Adipose tissue (tissue), 3 donors: ENCODE data around the gene ITPR2. TPM values are rescaled to one million over a fixed set of nuclear protein-coding genes. Genes with fewer than 3 reads are reported as not detected.

Source experiments
- H3K27ac ChIP-seq: one replicate; pipeline ENCODE4 v1.5.1; 2013; ENCODE audit warnings: low read depth, low read length
- WGBS, 3 donors: extraction: QIAGEN DNeasy Blood & Tissue Kit; methylation state at CpG; one replicate each; pipeline ENCODE4 v1.1.7; 2013; 5-methylcytosine and 5-hydroxymethylcytosine counted together
- polyA plus RNA-seq, 3 donors: library from polyadenylated mRNA; stranded (reverse); fragments of 200-250 nt; gene quantifications; one replicate each; pipeline ENCODE4 v1.2.3, GENCODE V29; 2013
- donor health status: healthy with polysubstance abuse.
- donor health status: Bipolar disorder and iron deficiency.
- donor health status: healthy.

The ITPR2 gene
- polyA plus RNA-seq, 3 donors, result 2.8 to 15.5 (median 4.7) TPM

DNA sequence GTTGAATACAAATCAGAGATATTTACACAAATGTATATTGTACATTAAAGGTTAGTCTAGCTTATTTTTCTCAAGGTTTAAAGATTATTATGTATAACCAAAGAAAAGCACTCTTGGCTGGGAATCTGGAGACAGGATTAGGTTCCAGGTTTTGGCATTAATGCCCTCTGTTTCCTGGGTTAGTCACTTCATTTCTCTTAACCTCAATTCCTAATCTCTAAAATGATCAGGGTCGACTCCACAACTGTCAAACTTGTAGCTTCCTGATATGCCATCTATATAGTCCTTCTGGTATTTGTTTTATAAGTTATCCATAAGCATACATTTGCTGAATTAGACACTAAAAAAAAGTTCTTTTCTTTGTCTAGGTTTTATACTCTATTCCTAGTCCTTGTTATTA is 2.6 kb downstream of the ITPR2 start:
- H3K27ac ChIP-seq, result no peak overlapping the region
- WGBS, 3 donors, result 30 to 50% (median 42%) methylated on average over 1 of the region's 1 CpG

DNA sequence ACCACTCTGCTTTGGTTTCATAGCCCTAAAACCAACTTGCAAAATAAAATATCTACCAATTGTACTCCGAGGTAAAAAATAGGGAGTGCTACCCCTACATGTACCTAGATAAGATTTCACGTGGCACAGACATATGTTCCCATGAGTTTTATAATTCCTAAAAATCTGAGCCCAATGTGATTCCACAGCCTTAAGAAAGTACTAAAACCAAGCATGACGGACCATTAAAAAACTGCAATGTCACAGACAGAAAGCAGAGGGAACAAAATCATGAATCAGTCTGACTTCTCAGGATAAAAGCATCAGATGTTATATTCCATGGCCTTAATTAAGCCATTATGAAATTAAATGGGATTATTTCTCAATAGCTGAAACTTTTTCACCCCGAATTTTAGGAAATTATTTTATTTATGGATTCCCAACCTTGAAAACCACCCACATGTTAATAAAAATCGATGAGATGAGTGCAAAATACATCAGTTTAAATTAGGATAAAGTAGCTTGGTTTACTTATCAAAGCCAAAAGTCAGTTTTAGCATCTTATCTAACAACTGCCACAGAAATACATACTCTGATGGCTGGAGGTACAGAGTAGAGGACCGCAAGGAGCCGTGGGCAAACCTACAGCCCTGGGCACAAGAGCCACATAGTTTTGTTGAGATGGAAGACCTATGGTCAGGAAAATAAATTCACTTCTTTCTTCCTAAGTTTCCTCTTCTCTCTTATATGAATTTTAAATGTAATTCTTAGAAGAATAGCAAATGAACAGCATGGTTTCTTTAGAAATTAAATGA is 4.5 kb downstream of the ITPR2 start:
- H3K27ac ChIP-seq, result no peak overlapping the region
- 71 to 85% (median 85%) methylated on average over 7 of the region's 7 CpGs for WGBS, 3 donors

DNA sequence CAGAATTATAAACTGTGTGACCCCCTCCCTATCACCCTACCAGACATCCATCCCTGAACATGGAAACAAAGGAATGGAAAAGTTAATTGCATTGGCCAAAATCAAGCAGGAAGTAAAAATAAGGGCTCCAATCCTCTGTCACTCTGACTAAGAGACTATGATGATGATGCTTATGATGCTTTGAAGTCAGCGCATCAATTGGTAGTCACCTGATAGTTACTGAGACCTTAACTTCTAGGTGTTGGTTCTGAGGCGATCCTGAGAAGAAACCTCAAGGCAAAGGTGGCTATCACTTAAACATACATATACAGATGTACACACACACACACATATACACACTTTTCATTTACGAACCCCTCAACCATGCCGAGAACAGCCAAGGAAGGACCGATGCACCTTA is 6.6 kb downstream of the ITPR2 start:
- 97 to 99% (median 98%) methylated on average over 5 of the region's 5 CpGs for WGBS, 3 donors
- H3K27ac ChIP-seq, result no peak overlapping the region

GRCh38 chr12:26825459-26826016 is 7.5 kb downstream of the ITPR2 start:
- WGBS, 3 donors, result 61 to 99% (median 98%) methylated on average over 1 of the region's 1 CpG
- H3K27ac ChIP-seq, result no peak overlapping the region

DNA sequence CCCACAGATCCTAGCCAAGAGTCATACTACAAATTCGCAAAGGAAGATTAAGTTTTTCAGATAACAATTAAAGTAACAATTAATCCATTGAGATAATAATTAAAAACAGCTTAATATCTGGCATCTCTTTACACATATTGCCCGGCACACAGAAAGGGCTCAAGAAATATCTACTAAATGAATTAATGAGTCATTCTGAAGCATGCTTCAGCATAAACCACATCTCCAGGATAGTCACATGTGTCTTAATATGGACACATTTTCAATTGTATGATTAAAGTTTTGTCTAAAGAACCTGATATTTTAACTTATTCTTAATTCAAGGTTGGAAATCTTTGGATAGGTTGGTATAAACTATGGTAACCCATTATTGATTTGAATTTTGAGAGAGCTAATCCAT is 9.6 kb downstream of the ITPR2 start:
- H3K27ac ChIP-seq, result no peak overlapping the region

DNA sequence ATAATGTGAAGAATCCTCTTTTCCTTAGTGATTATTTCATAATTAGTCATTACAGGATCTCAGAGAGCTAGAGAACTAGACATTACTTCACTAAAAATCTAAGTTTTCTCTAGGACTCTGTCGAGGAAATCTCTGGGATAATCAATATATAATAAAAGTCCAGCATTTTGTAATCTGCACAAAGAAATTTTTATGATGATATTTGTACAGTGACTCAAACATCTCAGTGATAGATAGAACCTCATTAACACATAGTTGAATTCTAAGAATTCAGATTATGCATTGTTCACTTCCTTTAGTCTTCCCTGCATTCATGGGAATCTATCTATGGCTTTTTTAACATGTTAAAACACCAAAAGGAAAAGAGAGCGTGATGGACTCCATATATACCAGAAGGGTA is 11.0 kb downstream of the ITPR2 start:
- H3K27ac ChIP-seq, result no peak overlapping the region
- 72 to 94% (median 92%) methylated on average over 2 of the region's 2 CpGs for WGBS, 3 donors

More for the DNA sequence above, 9.6 kb downstream of the ITPR2 start:
- 62 to 100% (median 95%) methylated on average over 2 of the region's 2 CpGs for WGBS, 3 donors

- WGBS, 3 donors, result 54 to 71% (median 69%) methylated on average over 4 of the region's 4 CpGs
- no peak overlapping the region for H3K27ac ChIP-seq
Measured at GRCh38 chr12:26821212-26821701, 11.7 kb downstream of the ITPR2 start.

GRCh38 chr12:26818636-26819035 is 14.4 kb downstream of the ITPR2 start:
- WGBS, 3 donors, result 28 to 91% (median 89%) methylated on average over 2 of the region's 2 CpGs
- H3K27ac ChIP-seq, result no peak overlapping the region

- 49 to 97% (median 91%) methylated on average over 3 of the region's 3 CpGs for WGBS, 3 donors
- no peak overlapping the region for H3K27ac ChIP-seq
Measured at GRCh38 chr12:26818201-26818600, 14.8 kb downstream of the ITPR2 start.

DNA sequence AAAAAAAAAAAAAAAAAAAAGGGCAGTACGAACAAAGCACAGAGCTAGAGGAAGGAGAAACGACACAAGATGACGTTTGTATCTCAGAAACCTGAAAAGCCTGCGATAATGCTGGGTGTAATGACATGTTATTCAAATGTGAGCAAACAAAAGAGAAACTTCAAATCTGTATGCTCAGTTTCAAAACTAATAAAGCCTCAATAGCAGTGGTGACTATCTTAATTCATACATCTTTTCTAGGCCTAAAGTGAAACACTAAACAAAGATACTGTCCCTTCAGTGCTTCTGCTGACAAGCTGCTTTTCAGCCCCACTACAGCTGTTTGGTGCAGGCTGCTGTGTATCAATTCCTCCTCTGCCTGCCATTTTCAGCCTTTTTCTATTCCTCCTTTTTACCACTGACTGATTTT is 15.8 kb downstream of the ITPR2 start:
- H3K27ac ChIP-seq, result no peak overlapping the region
- 16 to 92% (median 88%) methylated on average over 4 of the region's 4 CpGs for WGBS, 3 donors

DNA sequence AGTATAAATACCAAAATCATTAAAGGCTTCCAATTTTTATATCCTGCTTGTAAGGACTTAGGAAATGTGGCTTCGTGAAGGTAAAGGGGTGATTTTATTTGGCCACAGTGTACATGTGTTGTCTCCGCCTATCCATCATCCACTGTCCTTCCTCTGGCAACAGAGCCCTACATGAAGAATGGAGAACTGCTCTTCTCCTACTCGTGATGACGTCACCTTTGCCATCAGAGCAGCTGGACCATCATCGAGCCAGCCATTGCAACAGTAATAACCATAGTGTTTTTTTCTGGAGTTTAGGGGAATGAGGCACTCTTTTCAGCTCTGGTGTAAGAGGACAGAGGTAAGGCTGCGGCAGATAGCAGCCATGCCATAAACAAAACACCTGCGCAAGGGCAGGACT is 19.2 kb downstream of the ITPR2 start:
- no peak overlapping the region for H3K27ac ChIP-seq
- 73 to 88% (median 79%) methylated on average over 7 of the region's 7 CpGs for WGBS, 3 donors

DNA sequence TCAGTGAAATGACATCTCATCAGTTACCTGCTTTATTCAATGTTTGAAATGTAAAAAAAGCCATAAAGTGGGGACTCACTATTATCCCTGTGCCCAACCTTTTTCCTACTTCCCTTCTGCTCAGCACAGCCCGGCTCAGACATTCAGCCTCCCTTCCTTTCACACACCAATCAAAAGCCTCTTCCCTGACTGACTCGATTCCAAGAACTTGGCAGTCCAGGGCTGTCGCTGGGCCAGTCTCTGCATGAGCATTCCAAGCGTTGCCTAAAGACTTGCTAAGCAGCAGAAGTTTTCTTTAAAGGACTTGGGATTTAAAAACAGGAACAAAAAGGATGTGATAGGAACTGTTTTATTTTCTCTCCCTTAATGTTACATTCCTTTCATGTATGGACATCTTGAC is 22.7 kb downstream of the ITPR2 start:
- 14 to 41% (median 25%) methylated on average over 4 of the region's 4 CpGs for WGBS, 3 donors

GRCh38 chr12:26809611-26810285 is 23.2 kb downstream of the ITPR2 start:
- 78 to 93% (median 91%) methylated on average over 6 of the region's 6 CpGs for WGBS, 3 donors
- no peak overlapping the region for H3K27ac ChIP-seq

More for the DNA sequence above, 22.7 kb downstream of the ITPR2 start:
- no peak overlapping the region for H3K27ac ChIP-seq

DNA sequence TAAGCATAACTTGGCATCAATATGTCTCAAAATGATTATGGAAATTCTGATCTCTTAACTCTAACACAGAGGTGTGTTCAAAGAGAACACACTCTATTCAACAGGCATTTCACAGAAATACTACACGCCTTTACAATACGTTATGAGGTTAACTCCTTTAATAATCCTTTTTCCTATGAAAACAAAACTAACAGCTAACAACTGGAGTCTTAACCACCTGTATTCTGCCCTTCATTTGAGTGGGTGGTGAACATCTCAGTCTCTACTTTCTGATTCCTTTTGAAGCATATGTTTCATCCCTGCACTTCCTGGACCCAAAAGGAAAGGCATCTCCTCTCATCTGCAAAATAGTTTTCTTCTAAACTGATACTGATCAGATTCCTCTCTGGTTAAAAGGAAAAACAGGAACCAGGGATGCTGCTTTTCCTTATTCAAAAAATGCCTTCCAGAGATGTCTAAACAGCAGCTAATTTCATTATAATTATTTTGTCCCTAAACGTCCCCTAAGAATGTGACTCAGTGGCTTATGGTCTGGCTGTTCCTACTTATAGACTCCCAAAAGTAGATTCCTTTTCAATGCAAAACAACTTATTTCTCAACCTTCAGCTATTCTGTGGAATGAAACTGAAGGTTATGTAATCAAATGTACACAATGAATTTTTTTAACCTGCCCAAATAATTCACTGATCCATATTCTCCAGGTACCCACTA is 24.1 kb downstream of the ITPR2 start:
- no peak overlapping the region for H3K27ac ChIP-seq
- WGBS, 3 donors, result 76 to 81% (median 77%) methylated on average over 3 of the region's 3 CpGs

DNA sequence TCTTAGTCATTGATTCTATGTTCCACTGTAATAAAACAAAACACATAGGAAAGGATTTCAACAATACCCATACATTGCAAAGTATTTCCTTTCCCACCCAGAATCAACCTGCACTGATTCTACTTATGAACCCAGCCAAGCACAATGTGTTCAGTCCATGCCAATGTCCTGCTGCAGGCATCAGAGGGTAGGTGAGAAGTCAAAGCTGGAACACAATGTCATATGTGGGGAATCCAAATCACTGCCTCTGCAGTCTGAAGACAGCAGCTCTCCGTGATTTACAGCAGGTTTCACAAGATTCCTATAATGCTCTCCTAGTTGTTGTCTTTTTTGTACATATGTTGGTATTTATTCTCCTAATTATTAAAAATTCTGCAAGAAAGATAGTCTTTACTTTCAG is 25.7 kb downstream of the ITPR2 start:
- 89 to 100% (median 93%) methylated on average over 1 of the region's 1 CpG for WGBS, 3 donors

DNA sequence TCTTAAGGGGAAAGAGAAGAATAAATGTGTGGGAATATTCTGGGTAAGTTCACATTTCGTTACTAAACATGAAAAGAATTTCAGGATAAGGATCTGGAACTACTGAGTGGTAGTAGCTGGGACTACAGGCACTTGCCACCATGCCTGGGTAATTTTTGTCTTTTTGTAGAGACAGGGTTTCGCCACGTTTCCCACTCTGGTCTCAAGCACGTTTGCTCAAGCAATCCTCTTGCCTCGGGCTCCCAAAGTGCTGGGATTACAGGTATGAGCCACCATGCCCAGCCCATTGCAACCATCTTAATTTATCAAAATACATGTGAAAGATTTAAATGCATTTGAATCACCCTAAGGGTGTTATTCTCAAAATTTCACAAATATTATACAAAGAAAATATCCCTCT is 26.4 kb downstream of the ITPR2 start:
- no peak overlapping the region for H3K27ac ChIP-seq
- WGBS, 3 donors, result 88 to 96% (median 94%) methylated on average over 5 of the region's 5 CpGs

More for the DNA sequence above, 25.7 kb downstream of the ITPR2 start:
- H3K27ac ChIP-seq, result no peak overlapping the region

GRCh38 chr12:26805401-26805971 is 27.5 kb downstream of the ITPR2 start:
- 93 to 96% (median 95%) methylated on average over 5 of the region's 5 CpGs for WGBS, 3 donors
- H3K27ac ChIP-seq, result no peak overlapping the region

DNA sequence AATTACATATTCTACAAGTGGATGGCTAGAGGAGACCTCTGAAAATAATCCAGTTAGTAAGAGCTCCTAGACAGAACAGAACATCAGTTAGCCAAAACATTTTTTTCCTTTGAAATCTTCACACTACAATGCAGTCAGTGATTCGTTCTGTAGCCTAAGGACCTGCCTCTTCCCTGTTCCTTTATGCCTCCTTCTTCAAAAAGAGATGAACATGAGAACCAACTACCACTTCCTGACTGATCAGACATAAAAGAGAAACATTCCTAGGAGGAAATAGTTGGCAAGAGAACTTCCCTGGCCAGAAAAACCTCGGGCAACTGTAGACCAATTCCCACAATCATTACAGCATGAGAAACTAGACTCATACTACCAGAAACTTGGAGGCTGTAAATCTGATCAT is 29.4 kb downstream of the ITPR2 start:
- 22 to 30% (median 28%) methylated on average over 2 of the region's 2 CpGs for WGBS, 3 donors
- H3K27ac ChIP-seq, result no peak overlapping the region
